Measurements from ENCODE around the gene TSPAN2.
A peak's percentile ranks its signal among the peaks of the same experiment; 100 is the strongest.

TSPAN2 gene

DNA sequence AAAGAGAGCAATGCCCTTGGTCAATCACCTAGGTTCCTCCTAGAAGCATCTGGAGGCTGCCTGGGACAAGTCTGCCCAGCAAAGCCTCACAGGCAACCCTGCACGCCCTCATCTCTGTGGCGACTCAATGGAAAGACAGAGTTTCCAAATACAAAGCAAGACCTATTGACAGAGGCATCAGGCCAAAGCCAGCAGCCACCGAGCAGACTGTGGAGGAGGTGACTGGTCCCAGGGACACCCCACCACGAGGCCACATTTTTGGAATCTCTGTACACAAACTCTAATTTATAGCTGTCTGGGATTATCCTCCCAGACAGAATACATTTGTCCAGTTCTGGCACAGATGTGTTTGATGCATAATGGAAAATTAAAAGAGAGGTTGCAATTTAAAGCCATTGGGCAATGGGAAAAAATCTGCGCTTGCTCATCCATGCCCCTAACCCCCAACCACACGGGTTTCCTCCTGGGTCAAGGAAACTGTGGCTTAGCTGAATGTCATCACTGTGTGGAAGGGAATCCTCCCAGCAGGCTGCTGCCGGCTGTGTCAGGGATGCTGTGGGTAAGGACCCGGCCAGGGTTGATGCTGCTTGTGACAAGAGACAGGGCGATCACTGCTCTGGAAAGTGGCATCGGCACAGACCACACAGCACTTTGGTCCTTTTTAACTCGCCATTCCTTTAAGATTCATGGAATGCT lies 14.3 kb downstream of the TSPAN2 start:
- DNase-seq (ENCODE audit: low spot score): no peak

DNA sequence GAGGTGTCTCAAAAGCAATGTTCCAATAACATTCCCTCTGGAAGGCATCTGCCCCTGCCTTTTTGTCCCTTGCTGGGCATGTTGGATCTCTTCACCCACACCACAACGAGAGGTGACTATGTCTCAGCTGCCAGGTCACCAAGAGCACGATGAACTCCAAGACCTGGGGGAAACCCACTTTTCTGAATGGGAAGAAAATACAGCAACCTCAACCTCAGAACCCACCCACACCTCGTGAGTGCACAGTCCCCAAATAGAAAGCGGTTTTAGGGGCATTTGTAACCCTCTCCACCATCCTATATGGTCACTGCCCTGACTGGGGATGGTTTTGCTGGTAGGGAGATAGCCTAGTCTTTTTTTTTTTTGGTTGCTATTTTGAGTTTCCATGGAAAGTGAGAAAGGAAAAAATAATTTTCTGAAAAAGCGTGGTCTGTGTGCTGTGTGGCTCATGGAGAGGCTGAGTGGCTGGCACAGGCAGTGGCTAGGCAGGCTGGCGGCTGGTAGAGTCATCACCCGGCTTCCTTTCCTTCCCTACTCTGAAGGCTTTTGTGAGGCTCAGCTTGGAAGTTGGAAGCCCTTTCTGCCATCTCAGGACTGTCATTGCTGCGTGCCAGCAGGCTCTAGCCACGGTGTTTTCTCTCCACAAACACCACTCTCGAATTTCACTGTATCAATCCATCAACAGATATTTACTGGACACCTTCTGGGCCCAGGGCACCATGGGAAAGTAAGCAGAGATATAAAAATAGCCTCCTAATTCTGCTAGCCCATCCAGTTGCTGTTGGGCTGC lies 15.8 kb downstream of the TSPAN2 start:
- no peak for DNase-seq (ENCODE audit: low spot score)

DNA sequence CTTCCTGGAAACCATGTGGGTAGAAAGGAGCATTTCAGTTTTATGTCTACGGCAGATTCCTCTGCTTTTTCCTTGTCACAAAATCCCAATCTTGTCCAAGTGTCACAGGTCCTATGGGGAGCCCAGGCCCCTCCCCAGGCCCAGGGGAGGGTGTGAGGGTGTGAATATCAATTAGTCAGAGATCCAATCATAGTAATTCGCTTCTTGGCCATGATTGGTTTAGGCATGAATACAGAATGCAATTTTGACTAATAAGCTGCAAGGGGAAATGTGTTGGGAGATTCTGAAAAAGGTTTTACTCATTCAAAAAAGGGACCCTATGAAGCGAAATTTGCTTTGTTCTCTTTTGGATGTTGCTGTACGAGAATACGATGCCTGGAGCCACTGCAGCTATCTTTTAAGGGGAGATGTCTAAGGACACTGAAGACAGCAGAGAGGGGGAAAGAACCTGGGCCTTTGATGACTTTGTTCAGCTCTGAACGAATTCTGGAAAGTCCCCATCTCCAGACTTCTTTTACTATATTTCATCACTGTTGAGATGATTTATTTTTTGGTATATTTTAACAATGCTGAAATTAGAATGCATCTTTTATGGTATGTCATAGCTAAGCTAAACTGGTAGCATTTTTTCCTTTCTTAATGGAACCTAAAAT lies 18.2 kb downstream of the TSPAN2 start:
- DNase-seq (ENCODE audit: low spot score): no peak

DNA sequence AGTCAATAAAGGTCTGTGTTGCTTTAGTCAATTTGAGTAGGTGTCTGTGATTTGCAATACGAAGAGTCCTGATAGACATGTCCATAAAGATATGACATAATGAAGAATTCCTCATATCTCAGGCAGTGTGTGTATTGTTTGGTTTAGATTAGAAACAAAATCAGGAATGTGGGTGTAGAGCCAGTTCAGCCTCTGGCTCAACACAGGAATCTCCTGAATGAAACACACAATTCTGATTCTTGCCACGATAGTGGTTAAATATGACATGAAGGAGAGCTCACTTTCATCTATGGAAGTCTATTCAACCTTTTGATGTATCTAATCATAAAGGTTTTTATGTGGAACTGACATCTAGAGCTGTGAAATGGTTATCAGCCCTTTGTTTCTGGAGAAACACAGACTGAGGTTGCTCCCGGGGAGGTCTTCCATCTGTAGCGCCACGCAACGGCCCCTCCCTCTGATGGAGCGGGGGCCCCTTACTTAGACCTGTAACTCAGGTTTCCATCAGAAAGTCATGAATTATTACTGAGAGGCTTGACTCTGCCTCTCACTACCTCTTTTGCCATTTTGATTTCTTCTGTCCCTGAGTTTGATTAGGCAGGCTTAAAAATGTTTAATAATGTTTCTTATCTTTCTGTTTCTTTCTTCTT lies 19.5 kb downstream of the TSPAN2 start:
- no peak for DNase-seq (ENCODE audit: low spot score)

DNA sequence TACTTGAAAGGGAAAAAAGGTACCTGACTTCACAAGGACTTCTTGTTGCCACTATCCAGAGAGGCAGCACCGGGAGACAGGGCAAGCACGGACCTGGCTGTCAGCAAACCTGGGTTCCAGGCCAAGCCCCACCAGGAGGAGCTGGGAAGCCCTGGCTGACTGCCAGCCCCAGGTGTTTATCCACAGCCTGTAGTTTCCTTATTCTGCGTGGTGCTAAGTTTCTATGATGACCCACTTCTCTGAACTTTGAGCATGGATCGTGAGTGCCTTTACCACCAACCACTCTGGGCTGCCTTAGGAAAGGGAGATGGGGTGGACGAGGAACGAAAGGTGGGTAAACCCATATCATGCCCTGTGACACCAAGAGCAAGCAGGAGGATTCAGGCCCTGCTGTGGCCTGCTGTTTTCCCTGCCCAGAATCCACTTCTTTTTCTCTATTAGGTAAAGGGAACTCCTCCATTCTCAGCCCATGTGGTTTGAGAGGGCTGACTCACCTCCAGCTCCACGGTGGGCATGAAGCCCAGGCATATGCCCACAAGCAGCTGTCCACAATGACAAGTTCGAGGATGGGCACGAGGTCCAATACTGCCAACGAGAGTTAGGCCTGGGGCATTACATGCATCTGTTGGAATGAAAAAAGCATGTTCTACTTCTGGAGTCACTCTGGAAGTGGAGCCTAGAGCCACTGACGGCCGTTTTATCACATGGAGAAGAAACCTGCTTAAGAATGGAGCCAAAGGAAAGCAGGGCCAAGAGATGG lies 20.3 kb downstream of the TSPAN2 start:
- DNase-seq (ENCODE audit: low spot score): no peak

DNA sequence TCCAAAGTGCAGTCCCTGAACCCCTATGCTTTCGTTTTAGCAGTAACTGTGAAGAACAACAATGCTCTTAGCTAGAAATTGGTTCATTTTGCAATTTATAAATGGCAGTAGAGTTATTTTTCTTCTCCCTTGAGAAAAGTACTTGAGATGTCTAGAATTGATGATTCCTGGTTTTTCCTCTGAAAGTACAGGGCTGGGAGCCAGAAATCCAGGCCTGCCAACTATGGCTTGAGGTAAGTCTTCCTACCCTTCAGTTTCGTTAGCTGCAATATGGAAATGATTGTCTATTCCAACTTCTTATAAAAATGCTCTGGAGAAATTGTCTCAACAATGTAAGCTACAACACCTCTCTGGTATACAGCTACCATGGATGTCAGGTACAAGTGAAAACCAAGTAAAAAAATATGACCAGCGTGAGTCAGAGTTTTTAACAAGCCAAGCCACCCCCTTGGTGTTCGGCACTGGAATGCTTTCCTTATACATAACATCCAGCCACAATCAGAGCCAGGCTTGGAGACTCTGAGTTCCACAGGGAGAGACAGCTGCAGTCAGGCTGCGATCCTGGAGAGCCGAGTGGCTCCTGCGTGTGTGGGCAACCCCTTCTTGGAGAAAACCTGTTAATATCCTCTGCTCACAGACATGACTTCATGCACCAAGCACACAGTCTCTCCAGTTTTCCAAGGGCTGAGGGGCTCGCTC lies 22.0 kb downstream of the TSPAN2 start:
- DNase-seq (ENCODE audit: low spot score): no peak

DNA sequence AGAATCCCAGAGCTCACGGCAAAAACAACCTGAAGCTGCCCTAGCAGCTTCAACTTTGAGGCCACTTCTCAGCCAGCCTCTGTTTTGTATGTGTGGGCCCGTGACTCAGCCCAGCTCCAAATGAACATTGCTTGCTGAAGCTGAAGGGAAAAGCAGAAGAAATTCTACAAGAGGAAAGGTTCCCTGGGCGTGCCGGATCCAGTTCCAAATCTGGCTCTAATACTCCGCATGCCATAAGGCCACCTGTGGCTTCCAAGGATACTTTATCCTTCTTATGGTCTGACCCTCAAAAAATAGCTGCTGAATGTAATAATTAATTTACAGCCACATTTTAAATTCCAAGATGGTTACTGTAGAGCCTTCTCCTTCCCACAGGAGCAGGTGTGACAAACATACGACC lies 24.3 kb downstream of the TSPAN2 start:
- no peak for DNase-seq (ENCODE audit: low spot score)

DNA sequence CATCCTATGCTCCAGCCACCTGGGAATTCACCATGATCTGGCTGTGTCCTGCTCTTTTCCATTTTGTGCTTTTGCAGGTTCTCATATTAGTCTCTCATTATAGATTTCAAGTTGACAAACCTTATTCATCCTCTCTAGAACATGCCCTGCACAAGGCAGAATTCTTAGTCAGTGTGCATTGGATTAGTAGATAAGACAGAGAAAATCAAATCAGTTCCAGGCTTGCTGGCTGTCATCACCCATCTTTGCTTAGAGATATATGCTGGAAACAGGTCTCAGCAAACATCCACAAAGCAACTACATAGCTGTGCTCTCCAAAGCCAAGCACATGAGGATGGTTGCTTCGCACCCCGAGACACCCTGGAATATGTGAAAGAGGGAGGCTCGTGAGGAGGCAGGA lies 24.8 kb downstream of the TSPAN2 start:
- no peak for DNase-seq (ENCODE audit: low spot score)

DNA sequence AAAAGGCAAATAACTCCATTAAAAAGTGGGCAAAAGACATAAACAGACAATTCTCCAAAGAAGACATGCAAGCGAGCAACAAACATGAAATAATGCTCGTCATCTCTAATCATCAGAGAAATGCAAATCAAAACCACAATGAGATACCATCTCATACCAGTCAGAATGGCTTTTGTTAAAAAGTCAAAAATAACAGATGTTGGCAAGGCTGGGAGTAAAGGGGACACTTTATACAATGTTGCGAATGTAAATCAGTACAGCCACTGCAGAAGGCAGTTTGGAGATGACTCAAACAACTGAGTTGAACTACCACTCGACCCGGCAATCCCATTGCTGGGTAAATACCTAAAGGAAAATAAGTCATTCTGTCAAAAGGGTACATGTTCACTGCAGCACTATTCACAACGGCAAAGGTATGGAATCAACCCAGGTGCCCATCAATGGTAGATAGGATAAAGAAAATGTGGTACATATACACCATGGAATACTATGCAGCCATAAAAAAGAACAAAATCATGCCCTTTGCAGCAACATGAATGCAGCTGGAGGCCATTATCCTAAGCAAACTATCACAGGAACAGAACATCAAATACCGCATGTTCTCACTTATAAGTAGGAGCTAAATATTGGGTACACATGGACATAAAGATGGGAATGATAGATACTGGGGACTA lies 25.9 kb downstream of the TSPAN2 start:
- DNase-seq (ENCODE audit: low spot score): no peak

DNA sequence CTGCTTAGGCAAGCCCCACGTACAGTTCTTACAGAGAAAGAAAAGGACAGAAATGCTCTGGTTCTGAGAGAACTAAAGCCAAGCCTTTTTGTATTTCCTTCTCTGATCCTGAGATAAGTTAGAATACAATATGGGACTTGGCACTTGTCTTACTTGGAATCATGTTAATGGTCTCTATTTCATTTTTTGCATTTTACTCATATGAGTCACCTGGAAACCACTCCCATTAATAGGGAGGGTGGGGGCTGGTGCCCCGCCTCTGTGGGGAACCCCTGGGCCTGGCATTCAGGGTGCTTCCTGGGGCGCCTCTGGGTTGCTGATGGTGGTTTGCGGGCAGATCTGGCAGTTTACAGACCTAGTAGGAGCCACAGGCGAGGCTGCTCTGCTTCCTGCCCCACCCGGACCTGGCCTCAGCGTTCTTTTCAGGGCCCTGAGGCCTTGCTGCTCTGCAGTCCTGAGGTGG lies 26.7 kb downstream of the TSPAN2 start:
- DNase-seq (ENCODE audit: low spot score): no peak

DNA sequence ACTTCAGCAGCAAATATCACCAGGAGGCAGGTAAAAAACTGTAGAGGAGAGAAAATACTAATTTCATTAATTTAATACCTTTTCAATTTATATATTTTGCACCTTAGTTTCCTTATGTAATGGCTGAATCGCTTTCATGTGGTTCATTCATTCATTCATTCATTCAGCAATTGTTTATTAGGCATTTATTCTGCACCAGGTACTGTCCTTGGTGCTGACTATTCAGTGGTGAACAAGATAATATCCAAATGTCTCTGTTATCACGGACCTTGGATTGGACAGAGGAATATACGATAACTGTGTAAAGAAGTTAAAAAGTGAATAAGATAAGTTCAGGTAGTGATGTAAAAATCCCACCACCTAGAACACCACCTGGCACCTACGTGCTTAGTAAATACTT lies 28.8 kb downstream of the TSPAN2 start:
- DNase-seq (ENCODE audit: low spot score): no peak

DNA sequence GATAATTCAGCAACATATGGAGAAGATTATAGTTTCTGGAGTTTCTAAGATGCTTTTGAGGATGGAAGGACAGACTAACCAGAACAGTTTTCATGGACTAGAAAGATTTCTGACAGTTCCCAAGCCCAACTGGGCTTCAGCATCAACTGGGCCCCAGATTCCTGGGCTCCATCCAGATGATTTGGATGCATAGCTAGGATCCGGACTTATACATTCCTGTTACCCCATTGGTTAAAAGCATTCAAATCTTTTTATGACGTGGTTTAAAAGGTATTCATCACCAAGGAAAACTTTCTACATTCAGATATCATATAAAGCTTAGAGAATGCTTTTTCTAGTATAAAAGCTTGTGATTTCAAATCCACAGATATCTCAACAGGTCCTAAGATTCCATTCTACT lies 30.0 kb downstream of the TSPAN2 start:
- DNase-seq (ENCODE audit: low spot score): no peak

DNA sequence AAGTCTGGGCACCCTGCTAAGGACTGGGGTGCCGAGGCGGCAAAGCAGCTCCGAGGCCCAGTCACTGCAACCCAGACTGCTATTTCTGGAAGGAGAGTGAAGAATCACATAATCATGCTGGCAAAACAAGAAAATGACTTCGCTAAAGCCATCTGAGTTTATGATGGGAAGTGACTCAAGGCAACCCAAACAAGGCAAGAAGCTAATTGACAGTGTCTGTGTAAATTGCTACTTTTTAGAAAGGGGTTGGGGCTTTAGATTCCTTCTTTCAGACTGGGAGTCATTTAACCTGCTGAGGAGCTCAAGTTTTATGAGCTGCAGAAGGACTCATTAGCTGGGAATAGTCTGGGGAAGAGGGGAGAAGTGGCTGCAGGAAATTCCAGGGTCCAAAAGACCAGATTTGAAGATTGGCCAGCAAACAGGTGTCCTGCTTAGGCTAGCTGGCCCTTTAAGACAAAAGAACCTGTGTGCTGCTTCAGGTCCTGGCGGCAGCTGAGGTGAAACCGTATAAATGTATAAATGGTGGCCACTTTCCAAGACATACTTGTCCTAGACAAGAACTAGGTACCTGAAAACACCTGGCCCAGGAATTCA lies 31.5 kb downstream of the TSPAN2 start:
- no peak for DNase-seq (ENCODE audit: low spot score)

DNA sequence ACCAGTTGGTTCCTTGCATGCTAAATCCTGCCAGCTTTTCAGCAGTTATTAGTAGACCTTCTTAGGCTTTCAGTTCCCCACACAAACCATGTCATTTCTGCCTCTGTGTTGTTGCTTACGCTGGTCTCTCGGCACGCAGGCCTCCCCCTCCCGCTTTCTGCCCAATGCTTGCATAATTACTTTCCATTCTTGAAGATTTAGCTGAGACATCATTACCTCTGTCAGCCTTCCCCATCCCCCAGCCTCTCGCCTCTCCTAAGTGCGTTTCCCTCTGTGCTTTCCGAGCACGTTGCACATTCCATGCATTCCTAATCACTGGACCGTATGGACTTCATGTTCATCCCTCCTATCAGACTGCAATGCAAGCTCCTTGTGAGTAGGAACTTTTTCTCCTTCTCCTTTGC lies 32.9 kb downstream of the TSPAN2 start:
- no peak for DNase-seq (ENCODE audit: low spot score)

DNA sequence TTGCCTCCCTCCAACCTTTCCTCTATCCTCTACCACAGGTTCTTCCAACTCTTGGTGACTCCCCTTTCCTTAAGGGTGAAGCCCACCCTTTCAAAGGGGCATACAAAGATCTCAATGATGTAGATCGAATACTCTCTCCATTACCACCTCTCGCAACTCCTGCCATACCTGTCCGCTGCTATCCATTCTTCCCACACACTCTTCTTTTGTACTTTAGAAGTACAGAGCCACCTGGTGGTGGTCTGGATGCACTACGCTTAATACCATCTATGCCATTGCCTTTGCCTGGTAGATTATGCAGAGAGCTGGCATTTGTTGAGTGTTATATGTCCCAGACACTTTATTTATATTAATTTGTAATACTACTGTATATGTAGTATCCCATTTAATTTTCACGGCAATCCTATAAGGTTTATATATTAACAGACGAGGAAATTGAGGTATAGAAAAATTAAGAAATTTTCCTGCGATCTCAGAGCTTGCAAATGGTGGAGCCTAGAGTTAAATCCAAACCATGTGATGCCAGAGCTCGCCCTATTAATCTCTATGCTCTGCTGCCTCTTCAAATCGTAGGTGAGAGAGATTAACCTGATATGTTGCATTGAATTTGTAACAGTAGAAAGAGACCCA lies 36.7 kb downstream of the TSPAN2 start:
- DNase-seq (ENCODE audit: low spot score): peak; percentile 8

DNA sequence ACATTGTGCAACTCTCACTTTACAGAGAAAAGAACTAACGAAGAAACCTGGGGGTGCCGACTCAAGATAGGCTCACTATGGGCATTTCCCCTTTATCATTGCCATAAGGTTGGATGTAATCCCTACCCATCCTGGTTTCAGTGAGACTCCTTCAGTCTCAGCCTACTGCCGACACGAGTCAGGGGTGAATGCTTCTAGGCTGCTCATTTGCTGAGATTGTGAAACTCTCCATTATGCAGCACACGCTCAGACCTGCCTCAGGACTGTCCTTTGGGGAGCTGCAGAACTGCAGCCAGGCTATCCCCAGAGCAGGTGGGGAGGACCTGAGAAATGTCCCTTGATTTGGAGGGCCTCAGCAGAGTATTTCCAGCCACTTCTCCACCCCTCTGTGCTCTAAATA lies 37.5 kb downstream of the TSPAN2 start:
- DNase-seq (ENCODE audit: low spot score): no peak

DNA sequence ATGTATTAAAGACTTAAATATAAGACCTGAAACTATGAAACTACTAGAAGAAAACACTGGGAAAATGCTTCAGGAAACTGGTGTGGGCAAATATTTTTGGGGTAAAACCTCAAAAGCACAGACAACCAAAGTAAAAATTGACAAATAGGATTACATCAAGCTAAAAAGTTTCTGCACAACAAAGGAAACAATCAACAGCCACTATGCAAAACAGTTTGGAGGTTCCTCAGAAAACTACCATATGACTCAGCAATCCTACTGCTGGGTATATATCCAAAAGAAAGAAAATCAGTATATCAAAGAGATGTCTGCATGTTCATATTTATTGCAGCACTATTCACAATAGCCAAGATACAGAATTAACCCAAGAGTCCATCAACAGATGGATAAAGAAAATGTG lies 42.6 kb downstream of the TSPAN2 start:
- DNase-seq (ENCODE audit: low spot score): no peak

DNA sequence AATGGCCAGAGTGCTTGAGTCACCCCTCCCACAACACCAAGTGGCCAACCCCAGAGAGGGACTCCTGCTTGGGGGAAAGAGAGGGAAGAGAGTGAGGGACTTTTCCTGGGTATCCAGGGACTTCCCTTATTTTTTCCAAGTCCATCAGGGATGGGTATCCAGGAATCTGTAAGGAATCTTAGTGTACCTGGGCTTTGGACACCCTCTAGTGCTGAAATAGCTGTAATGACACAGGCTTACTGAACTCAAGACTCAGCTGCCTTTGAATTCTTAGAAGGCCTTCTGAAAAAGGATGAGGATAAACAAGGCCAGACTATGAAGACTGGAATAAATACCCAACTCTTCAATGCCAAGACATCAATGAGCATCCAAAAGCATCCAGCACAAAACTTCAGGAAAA lies 47.6 kb downstream of the TSPAN2 start:
- DNase-seq (ENCODE audit: low spot score): no peak

DNA sequence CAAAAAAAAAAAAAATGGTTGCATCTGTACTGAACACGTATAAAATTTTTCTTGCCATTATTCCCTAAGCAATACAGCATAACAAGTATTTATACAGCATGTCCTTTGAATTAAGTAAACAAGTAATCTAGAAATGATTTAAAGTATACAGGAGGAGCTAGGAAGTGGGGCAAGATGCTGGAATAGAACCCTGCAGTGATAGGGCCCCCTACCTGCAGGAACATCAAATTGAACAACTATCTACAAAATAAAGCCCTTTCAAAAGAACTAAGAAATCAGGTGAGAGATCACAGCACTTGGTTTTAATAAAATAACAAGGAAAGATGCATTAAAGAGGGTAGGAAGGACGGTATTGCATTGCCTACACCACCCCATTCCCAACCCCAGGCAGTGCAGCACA lies 48.8 kb downstream of the TSPAN2 start:
- no peak for DNase-seq (ENCODE audit: low spot score)

Data from putamen (tissue), 1 donor.